Measurements from ENCODE around the gene WWOX. TPM values are rescaled to one million over a fixed set of nuclear protein-coding genes. Genes with fewer than 3 reads are reported as not detected.
A peak's percentile ranks its signal among the peaks of the same experiment; 100 is the strongest.

Gene WWOX
- total and polyA plus RNA-seq, 2 experiments from 2014 or later: 17.0 to 39.8 TPM

GRCh38 chr16:78609402-78610274 lies 510.2 kb downstream of the WWOX start:
- Histone ChIP-seq H3K4me2 (peak overlapping the region; percentile 65), H3K36me3 (replicated peaks; ENCODE audit: insufficient read depth, low read depth) (no peaks in the 10 kb centered on the region), H3K79me2 (no peaks in the 10 kb centered on the region), H2AFZ (peak overlapping the region; percentile 40), H3K27ac (peak overlapping the region; percentile 61), H3K27me3 (no peaks in the 10 kb centered on the region), H3K4me3 (no peak overlapping the region), H3K4me1 (ENCODE audit: insufficient read depth) (peaks cover 26% of the 10 kb centered on the region), H3K9me2 (replicated peaks; ENCODE audit: insufficient read depth) (no peaks in the 10 kb centered on the region), H4K20me1 (ENCODE audit: insufficient read depth, poor library complexity, severe bottlenecking) (no peaks in the 10 kb centered on the region), H3K9me3 (ENCODE audit: low read depth) (no peaks in the 10 kb centered on the region)
- no peak for TF ChIP-seq EZH2 (IDR thresholded peaks at IDR 0.05; ENCODE audit: borderline replicate concordance)
- TF ChIP-seq CTCF (IDR thresholded peaks at IDR 0.05; ENCODE audit: poor library complexity): no peak
- no peak for TF ChIP-seq EZH2phosphoT487 (IDR thresholded peaks at IDR 0.05; ENCODE audit: low read depth, severe bottlenecking, unreplicated experiment)
- WGBS (ENCODE audit: low lambda C conversion rate, missing lambda C conversion rate): 47% methylated on average over 13 of the region's 13 CpGs
- peak; percentile 27 for DNase-seq (ENCODE audit: low spot score)

GRCh38 chr16:78611318-78611717 lies 511.9 kb downstream of the WWOX start:
- Histone ChIP-seq H4K20me1 (ENCODE audit: insufficient read depth, poor library complexity, severe bottlenecking) (no peaks in the 10 kb centered on the region), H3K9me3 (ENCODE audit: low read depth) (no peaks in the 10 kb centered on the region), H2AFZ (no peak overlapping the region), H3K9me2 (replicated peaks; ENCODE audit: insufficient read depth) (no peaks in the 10 kb centered on the region), H3K36me3 (replicated peaks; ENCODE audit: insufficient read depth, low read depth) (no peaks in the 10 kb centered on the region), H3K4me1 (ENCODE audit: insufficient read depth) (peaks cover 26% of the 10 kb centered on the region), H3K4me2 (no peak overlapping the region), H3K79me2 (no peaks in the 10 kb centered on the region), H3K4me3 (no peak overlapping the region), H3K27ac (no peak overlapping the region), H3K27me3 (no peaks in the 10 kb centered on the region)
- WGBS (ENCODE audit: low lambda C conversion rate, missing lambda C conversion rate): 98% methylated on average over 2 of the region's 2 CpGs
- DNase-seq (ENCODE audit: low spot score): no peak
- no peak for TF ChIP-seq CTCF (IDR thresholded peaks at IDR 0.05; ENCODE audit: poor library complexity)
- TF ChIP-seq EZH2phosphoT487 (IDR thresholded peaks at IDR 0.05; ENCODE audit: low read depth, severe bottlenecking, unreplicated experiment): no peak
- TF ChIP-seq EZH2 (IDR thresholded peaks at IDR 0.05; ENCODE audit: borderline replicate concordance): no peak

- no peak for DNase-seq (ENCODE audit: low spot score)
- TF ChIP-seq EZH2 (IDR thresholded peaks at IDR 0.05; ENCODE audit: borderline replicate concordance) (no peak), CTCF (IDR thresholded peaks at IDR 0.05; ENCODE audit: poor library complexity) (no peak)
- no peak overlapping the region for H2AFZ ChIP-seq
These were observed 520.4 kb downstream of the WWOX start for GRCh38 chr16:78619811-78620210.

More at GRCh38 chr16:78619811-78620210, 520.4 kb downstream of the WWOX start:
- H3K36me3 ChIP-seq (replicated peaks; ENCODE audit: insufficient read depth, low read depth): no peaks in the 10 kb centered on the region
- 61% methylated on average over 3 of the region's 3 CpGs for WGBS (ENCODE audit: low lambda C conversion rate, missing lambda C conversion rate)
- no peak overlapping the region for H3K4me2 ChIP-seq
- H3K27me3 ChIP-seq: no peaks in the 10 kb centered on the region
- H3K9me3 ChIP-seq (ENCODE audit: low read depth): no peaks in the 10 kb centered on the region
- no peak overlapping the region for H3K4me3 ChIP-seq
- no peak overlapping the region for H3K27ac ChIP-seq
- no peaks in the 10 kb centered on the region for H3K4me1 ChIP-seq (ENCODE audit: insufficient read depth)
- no peaks in the 10 kb centered on the region for H3K79me2 ChIP-seq
- no peaks in the 10 kb centered on the region for H3K9me2 ChIP-seq (replicated peaks; ENCODE audit: insufficient read depth)
- no peaks in the 10 kb centered on the region for H4K20me1 ChIP-seq (ENCODE audit: insufficient read depth, poor library complexity, severe bottlenecking)

Data from hepatocyte (in vitro differentiated cells).